Measurements from ENCODE around the gene TRIM58. TPM values are rescaled to one million over a fixed set of nuclear protein-coding genes. Genes with fewer than 3 reads are reported as not detected.

Gene TRIM58
- total RNA-seq, 6 experiments from 2014 or later: not detected

GRCh38 chr1:247905181-247905580 lies 48.2 kb downstream of the TRIM58 start:
- H3K27ac Mint-ChIP-seq: no peak overlapping the region
- TF ChIP-seq CTCF (IDR thresholded peaks at IDR 0.05): no peak
- H3K36me3 Mint-ChIP-seq (ENCODE audit: low read depth): no peaks in the 10 kb centered on the region
- peaks cover 36% of the 10 kb centered on the region for H3K4me1 Mint-ChIP-seq (ENCODE audit: low read depth)
- peaks cover 13% of the 10 kb centered on the region for H3K27me3 Mint-ChIP-seq (ENCODE audit: insufficient read depth)
- H3K9me3 Mint-ChIP-seq: peaks cover 8% of the 10 kb centered on the region
- no peak overlapping the region; the same call in 1 of the 2 replicates for H3K4me3 Mint-ChIP-seq
- DNase-seq: no peak

GRCh38 chr1:247905910-247906503 lies 49.0 kb downstream of the TRIM58 start:
- Mint-ChIP-seq H3K27ac (peak overlapping the region; percentile 65), H3K27me3 (ENCODE audit: insufficient read depth) (peaks cover 13% of the 10 kb centered on the region), H3K4me3 (peak overlapping the region; percentile 79)

GRCh38 chr1:247906504-247907047 lies 49.6 kb downstream of the TRIM58 start:
- Mint-ChIP-seq H3K36me3 (ENCODE audit: low read depth) (no peaks in the 10 kb centered on the region), H3K4me3 (peak overlapping the region; percentile 79), H3K27ac (peak overlapping the region; percentile 65), H3K4me1 (ENCODE audit: low read depth) (peaks cover 36% of the 10 kb centered on the region), H3K9me3 (peaks cover 8% of the 10 kb centered on the region), H3K27me3 (ENCODE audit: insufficient read depth) (peaks cover 10% of the 10 kb centered on the region)
- DNase-seq: peak; percentile 87
- TF ChIP-seq CTCF (IDR thresholded peaks at IDR 0.05): no peak

More at GRCh38 chr1:247905910-247906503, 49.0 kb downstream of the TRIM58 start:
- no peak for TF ChIP-seq CTCF (IDR thresholded peaks at IDR 0.05)
- H3K36me3 Mint-ChIP-seq (ENCODE audit: low read depth): no peaks in the 10 kb centered on the region
- peaks cover 36% of the 10 kb centered on the region for H3K4me1 Mint-ChIP-seq (ENCODE audit: low read depth)
- no peak for DNase-seq
- H3K9me3 Mint-ChIP-seq: peaks cover 8% of the 10 kb centered on the region

- H3K27me3 Mint-ChIP-seq (ENCODE audit: insufficient read depth): peaks cover 8% of the 10 kb centered on the region
- peaks cover 35% of the 10 kb centered on the region for H3K4me1 Mint-ChIP-seq (ENCODE audit: low read depth)
- H3K27ac Mint-ChIP-seq: no peak overlapping the region
- no peak overlapping the region for H3K4me3 Mint-ChIP-seq
- DNase-seq: no peak
- peaks cover 8% of the 10 kb centered on the region for H3K9me3 Mint-ChIP-seq
- TF ChIP-seq CTCF (IDR thresholded peaks at IDR 0.05): no peak
- H3K36me3 Mint-ChIP-seq (ENCODE audit: low read depth): no peaks in the 10 kb centered on the region
These were observed 51.8 kb downstream of the TRIM58 start for GRCh38 chr1:247908766-247909165.

GRCh38 chr1:247913786-247914185 lies 56.8 kb downstream of the TRIM58 start:
- no peak for TF ChIP-seq CTCF (IDR thresholded peaks at IDR 0.05)
- no peak overlapping the region for H3K4me3 Mint-ChIP-seq
- no peaks in the 10 kb centered on the region for H3K36me3 Mint-ChIP-seq (ENCODE audit: low read depth)
- peaks cover 3% of the 10 kb centered on the region; the same call in 1 of the 2 replicates for H3K27me3 Mint-ChIP-seq (ENCODE audit: insufficient read depth)
- H3K27ac Mint-ChIP-seq: no peak overlapping the region
- H3K9me3 Mint-ChIP-seq: peaks cover 4% of the 10 kb centered on the region
- peaks cover 24% of the 10 kb centered on the region; the same call in 1 of the 2 replicates for H3K4me1 Mint-ChIP-seq (ENCODE audit: low read depth)
- DNase-seq: no peak
